ENCODE measurements around the gene KRTAP13-3. TPM values are rescaled to one million over a fixed set of nuclear protein-coding genes. Genes with fewer than 3 reads are reported as not detected.

Gene KRTAP13-3
- total RNA-seq, 1 experiment from 2014 or later = not detected

- ChIA-PET POLR2A (ENCODE audit: unreplicated experiment) (no interaction called here), CTCF (no interaction called here)
- Histone ChIP-seq H3F3A (ENCODE audit: low read length, unreplicated experiment) (no peaks in the 10 kb centered on the region), H3K4me2 (ENCODE audit: low read length) (no peak overlapping the region), H3K9ac (ENCODE audit: low read length) (no peak overlapping the region), H2AFZ (ENCODE audit: low read length) (no peak overlapping the region), H3K4me3 (ENCODE audit: low read length) (no peak overlapping the region), H3K4me1 (ENCODE audit: insufficient read depth, low read length) (no peaks in the 10 kb centered on the region), H3K36me3 (ENCODE audit: low read depth, low read length) (no peaks in the 10 kb centered on the region), H3K27ac (ENCODE audit: low read length) (no peak overlapping the region), H3K9me2 (replicated peaks; ENCODE audit: low read length) (no peaks in the 10 kb centered on the region), H3K79me2 (ENCODE audit: low read length) (no peaks in the 10 kb centered on the region), H4K20me1 (ENCODE audit: low read length) (no peaks in the 10 kb centered on the region), H3K27me3 (ENCODE audit: low read length) (peaks cover 28% of the 10 kb centered on the region), H3K9me3 (ENCODE audit: low read length) (no peaks in the 10 kb centered on the region)
- BruUV-seq (replicated peaks) = no TSS peak
- intact Hi-C loops (cut with micrococcal nuclease) = no loop called here
- DNase-seq = no peak
- no peak for ATAC-seq
- TF ChIP-seq CTCF (conservative IDR thresholded peaks at IDR 0.05; ENCODE audit: low read depth, low read length) = no peak
Measured at GRCh38 chr21:30443226-30443625, 17.5 kb upstream of the KRTAP13-3 start.

- H3K36me3 ChIP-seq (ENCODE audit: low read depth, low read length) = no peaks in the 10 kb centered on the region
- no peaks in the 10 kb centered on the region for H4K20me1 ChIP-seq (ENCODE audit: low read length)
- H3K27ac ChIP-seq (ENCODE audit: low read length) = no peak within 1 kb of the TSS
- ATAC-seq (no peak), DNase-seq (no peak)
- no peaks in the 10 kb centered on the region for H3K9me3 ChIP-seq (ENCODE audit: low read length)
- no peaks in the 10 kb centered on the region for H3K79me2 ChIP-seq (ENCODE audit: low read length)
- peaks cover 5% of the 10 kb centered on the region; the same call in 1 of the 2 replicates for H3K4me1 ChIP-seq (ENCODE audit: insufficient read depth, low read length)
- TF ChIP-seq EZH2phosphoT487 (IDR thresholded peaks at IDR 0.05; ENCODE audit: borderline replicate concordance, low read length) (no peak), CTCF (conservative IDR thresholded peaks at IDR 0.05; ENCODE audit: low read depth, low read length) (no peak), EZH2 (IDR thresholded peaks at IDR 0.05; ENCODE audit: low read length, unreplicated experiment) (no peak)
- no peak within 1 kb of the TSS for H3K4me3 ChIP-seq (ENCODE audit: low read length)
- BruUV-seq (replicated peaks) = no TSS peak
- no peak within 1 kb of the TSS for H3K9ac ChIP-seq (ENCODE audit: low read length)
- ChIA-PET POLR2A (ENCODE audit: unreplicated experiment) (no interaction called here), CTCF (no interaction called here)
- no peaks in the 10 kb centered on the region for H3F3A ChIP-seq (ENCODE audit: low read length, unreplicated experiment)
- intact Hi-C loops (cut with micrococcal nuclease) = loop anchor here (10.0 kb wide), 1 partner anchor 645 kb away; no protein-coding TSS in a partner anchor
- H3K27me3 ChIP-seq (ENCODE audit: low read length) = peaks cover 35% of the 10 kb centered on the region
- no peak within 1 kb of the TSS for H3K4me2 ChIP-seq (ENCODE audit: low read length)
- H3K9me2 ChIP-seq (replicated peaks; ENCODE audit: low read length) = no peaks in the 10 kb centered on the region
- no peak within 1 kb of the TSS for H2AFZ ChIP-seq (ENCODE audit: low read length)
Measured at GRCh38 chr21:30439975-30440374, 14.2 kb upstream of the KRTAP13-3 start, which contains the start of gene KRTAP15-1. Gene KRTAP15-1 (plus strand): TSS chr21:30440275. CDS start chr21:30440328, 53 bp downstream.

GRCh38 chr21:30437010-30437565 lies 11.4 kb upstream of the KRTAP13-3 start:
- no peaks in the 10 kb centered on the region for H4K20me1 ChIP-seq (ENCODE audit: low read length)
- H3K4me1 ChIP-seq (ENCODE audit: insufficient read depth, low read length) = peaks cover 5% of the 10 kb centered on the region; the same call in 1 of the 2 replicates
- no TSS peak for BruUV-seq (replicated peaks)
- TF ChIP-seq EZH2 (IDR thresholded peaks at IDR 0.05; ENCODE audit: low read length, unreplicated experiment) (no peak), CTCF (conservative IDR thresholded peaks at IDR 0.05; ENCODE audit: low read depth, low read length) (no peak), EZH2phosphoT487 (IDR thresholded peaks at IDR 0.05; ENCODE audit: borderline replicate concordance, low read length) (no peak)
- H3K9me3 ChIP-seq (ENCODE audit: low read length) = no peaks in the 10 kb centered on the region
- no peaks in the 10 kb centered on the region for H3K79me2 ChIP-seq (ENCODE audit: low read length)
- H3K36me3 ChIP-seq (ENCODE audit: low read depth, low read length) = no peaks in the 10 kb centered on the region
- no peak overlapping the region for H3K4me3 ChIP-seq (ENCODE audit: low read length)
- peak; percentile 13 for DNase-seq
- no peaks in the 10 kb centered on the region for H3K9me2 ChIP-seq (replicated peaks; ENCODE audit: low read length)
- H3F3A ChIP-seq (ENCODE audit: low read length, unreplicated experiment) = no peaks in the 10 kb centered on the region
- H3K9ac ChIP-seq (ENCODE audit: low read length) = no peak overlapping the region
- CTCF ChIA-PET = interaction anchor here (0.7 kb wide), 1 partner anchor 92 kb away, joined by 3 read pairs; no protein-coding TSS in a partner anchor
- H2AFZ ChIP-seq (ENCODE audit: low read length) = no peak overlapping the region
- no peak overlapping the region for H3K27ac ChIP-seq (ENCODE audit: low read length)
- intact Hi-C loops (cut with micrococcal nuclease) = loop anchor here (10.0 kb wide), 1 partner anchor 648 kb away; no protein-coding TSS in a partner anchor
- peaks cover 37% of the 10 kb centered on the region for H3K27me3 ChIP-seq (ENCODE audit: low read length)
- peak; percentile 70 for ATAC-seq
- POLR2A ChIA-PET (ENCODE audit: unreplicated experiment) = no interaction called here
- H3K4me2 ChIP-seq (ENCODE audit: low read length) = no peak overlapping the region
